GM12878 (cell line): ENCODE data around the gene SFT2D1. TPM values are rescaled to one million over a fixed set of nuclear protein-coding genes. Genes with fewer than 3 reads are reported as not detected.

ENCODE experiments used
- CREM ChIP-seq: IDR thresholded peaks from 2 replicates; pipeline ENCODE4 v1.6.1; 2014; ENCODE audit warnings: antibody characterized with exemption, low read depth
- EED ChIP-seq: sonication (generic); IDR thresholded peaks from 2 replicates; pipeline ENCODE4 v1.6.1; 2016; ENCODE audit warnings: antibody characterized with exemption, low read depth
- KAT2A ChIP-seq: conservative IDR thresholded peaks from 2 replicates; pipeline ENCODE4 v1.6.1; 2011; ENCODE audit warnings: low read depth, low read length; ENCODE audit not compliant: control insufficient read depth
- MEF2B ChIP-seq: fragments of 450-650 bp; IDR thresholded peaks from 2 replicates; pipeline ENCODE4 v1.6.1; 2018; ENCODE audit warnings: mild to moderate bottlenecking, moderate library complexity; ENCODE audit not compliant: partially characterized antibody, poor library complexity, severe bottlenecking
- NFIC ChIP-seq: IDR thresholded peaks from 2 replicates; pipeline ENCODE4 v1.6.1; 2012; ENCODE audit warnings: low read depth, mild to moderate bottlenecking, inconsistent platforms, low read length, moderate library complexity
- NFXL1 ChIP-seq: fragments of 450-650 bp; IDR thresholded peaks from 2 replicates; pipeline ENCODE4 v1.6.1; 2017; ENCODE audit warnings: antibody characterized with exemption, mild to moderate bottlenecking, borderline replicate concordance
- POLR2A ChIP-seq: IDR thresholded peaks from 2 replicates; pipeline ENCODE4 v1.6.1; 2011; ENCODE audit warnings: low read depth, mild to moderate bottlenecking, low read length
- POLR2AphosphoS5 ChIP-seq: IDR thresholded peaks from 2 replicates; pipeline ENCODE4 v1.6.1; 2011; ENCODE audit warnings: mild to moderate bottlenecking, low read length, inconsistent platforms
- STAT1 ChIP-seq: fragments of 450-650 bp; conservative IDR thresholded peaks from 2 replicates; pipeline ENCODE4 v1.6.1; 2014; ENCODE audit warnings: antibody characterized with exemption, mild to moderate bottlenecking
- STAT3 ChIP-seq: IDR thresholded peaks from 2 replicates; pipeline ENCODE4 v1.6.1; 2011; ENCODE audit warnings: low read depth, low read length, improper control_type of control experiment
- SUPT20H ChIP-seq: IDR thresholded peaks from 2 replicates; pipeline ENCODE4 v1.6.1; 2011; ENCODE audit warnings: low read depth, mild to moderate bottlenecking, low read length, moderate library complexity, borderline replicate concordance; ENCODE audit not compliant: control insufficient read depth
- TARDBP ChIP-seq: IDR thresholded peaks from 2 replicates; pipeline ENCODE4 v1.6.1; 2016; ENCODE audit warnings: borderline replicate concordance
- TBL1XR1 ChIP-seq: IDR thresholded peaks from 2 replicates; pipeline ENCODE4 v1.6.1; 2012; ENCODE audit warnings: low read depth, low read length, improper control_type of control experiment
- ZBED1 ChIP-seq: IDR thresholded peaks from 2 replicates; pipeline ENCODE4 v1.6.1; 2016; ENCODE audit warnings: borderline replicate concordance
- ZNF24 ChIP-seq: fragments of 450-650 bp; IDR thresholded peaks from 2 replicates; pipeline ENCODE4 v1.6.1; 2017; ENCODE audit warnings: antibody characterized with exemption, mild to moderate bottlenecking
- polyA plus RNA-seq, 11 experiments: library from polyadenylated mRNA; depleted of rRNA in 4 of 11; unstranded in 6 of 11; stranded (reverse) in 5 of 11; fragments of >200 nt; fragmentation: Nextera tagmentation in 4 of 11; fragmentation: Illumina TruSeq in 1 of 11; extraction: Ambion mirVana in 4 of 11; extraction: Trizol in 1 of 11; gene quantifications; 1 replicate in 1 of 11; 2 replicates in 10 of 11; pipeline versions ENCODE4 v1.2.1 to v1.2.3, GENCODE V29; 2011 to 2016; ENCODE audit warnings: inconsistent platforms in 2 of 11, missing spikeins in 2 of 11, low read depth in 1 of 11
- total RNA-seq, 4 experiments: library from RNA; depleted of rRNA in 3 of 4; stranded (reverse); fragments of >200 nt in 3 of 4; fragmentation: Illumina TruSeq in 1 of 4; extraction: Trizol in 1 of 4; gene quantifications; 2 replicates each; pipeline versions ENCODE4 v1.2.1 to v1.2.3, GENCODE V29; 2013 to 2021
- TF ChIP-seq, protein P1 (sequence below): fragments of 450-650 bp; IDR thresholded peaks from 2 replicates; pipeline ENCODE4 v1.6.1; 2018; ENCODE audit warnings: mild to moderate bottlenecking, low read depth, moderate library complexity; ENCODE audit not compliant: partially characterized antibody
- TF ChIP-seq, protein P2 (sequence below): fragments of 450-650 bp; conservative IDR thresholded peaks from 2 replicates; pipeline ENCODE4 v1.6.1; 2017; ENCODE audit warnings: mild to moderate bottlenecking, moderate library complexity
- TF ChIP-seq, protein P3 (sequence below): IDR thresholded peaks from 2 replicates; pipeline ENCODE4 v1.6.1; 2012; ENCODE audit warnings: low read depth, low read length, improper control_type of control experiment
- TF ChIP-seq, protein P4 (sequence below): fragments of 450-650 bp; IDR thresholded peaks from 2 replicates; pipeline ENCODE4 v1.6.1; 2017; ENCODE audit warnings: antibody characterized with exemption, mild to moderate bottlenecking, moderate library complexity
- TF ChIP-seq, protein P5 (sequence below): fragments of 450-650 bp; IDR thresholded peaks from 2 replicates; pipeline ENCODE4 v1.6.1; 2017; ENCODE audit warnings: borderline replicate concordance

Gene SFT2D1
- total and polyA plus RNA-seq, 10 of the 15 experiments (the other 5 are each of a cell fraction or from before 2014, with no cell fraction given): 69.5 to 281 (median 124) TPM

DNA sequence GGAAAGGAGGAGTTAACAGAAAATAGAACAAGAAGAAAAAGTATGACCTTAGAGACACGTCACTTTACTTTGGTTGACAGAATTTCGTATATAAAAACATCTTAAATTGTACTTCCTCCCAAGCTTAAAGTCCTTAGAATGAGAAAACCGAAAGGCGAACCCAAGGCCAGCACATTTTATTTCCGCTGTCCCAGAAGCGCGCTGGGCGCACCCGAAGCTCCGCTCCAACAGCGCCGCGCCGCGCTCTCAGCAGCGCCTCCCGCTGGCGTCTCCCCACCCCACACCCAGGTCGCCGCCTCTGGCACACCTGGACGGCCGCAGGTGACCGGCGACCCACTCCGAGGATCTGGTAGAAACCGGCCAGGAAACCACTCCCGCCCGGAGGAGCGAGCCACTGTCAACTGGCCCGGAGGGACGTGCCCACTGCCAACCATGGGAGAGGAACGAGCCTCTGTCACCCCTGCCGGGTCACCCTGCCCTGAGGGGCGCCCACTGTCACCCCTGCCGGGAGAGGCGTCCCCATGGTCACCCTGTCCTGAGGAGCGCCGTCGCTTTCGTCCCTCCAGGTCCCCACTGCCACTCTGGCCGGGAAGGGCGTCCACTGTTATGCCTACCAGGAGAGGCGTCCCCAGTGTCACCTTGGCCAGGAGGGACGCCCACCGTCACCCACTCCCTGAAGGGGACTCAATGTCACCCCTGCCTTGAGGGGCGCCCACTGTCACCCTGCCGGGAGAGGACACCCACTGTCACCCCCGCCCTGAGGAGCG lies 39.6 kb upstream of the SFT2D1 start (continued):
- TF ChIP-seq MEF2B (no peak), ZNF24 (no peak), NFXL1 (no peak), ZBED1 (no peak), STAT1 (no peak), STAT3 (no peak), TARDBP (no peak), CREM (peak; percentile 42), SUPT20H (no peak), POLR2A (peak; percentile 54; the same call in 1 of the 2 replicates), POLR2AphosphoS5 (no peak), NFIC (no peak), EED (no peak), TBL1XR1 (no peak), KAT2A (no peak)
- TF ChIP-seq, protein P1, sequence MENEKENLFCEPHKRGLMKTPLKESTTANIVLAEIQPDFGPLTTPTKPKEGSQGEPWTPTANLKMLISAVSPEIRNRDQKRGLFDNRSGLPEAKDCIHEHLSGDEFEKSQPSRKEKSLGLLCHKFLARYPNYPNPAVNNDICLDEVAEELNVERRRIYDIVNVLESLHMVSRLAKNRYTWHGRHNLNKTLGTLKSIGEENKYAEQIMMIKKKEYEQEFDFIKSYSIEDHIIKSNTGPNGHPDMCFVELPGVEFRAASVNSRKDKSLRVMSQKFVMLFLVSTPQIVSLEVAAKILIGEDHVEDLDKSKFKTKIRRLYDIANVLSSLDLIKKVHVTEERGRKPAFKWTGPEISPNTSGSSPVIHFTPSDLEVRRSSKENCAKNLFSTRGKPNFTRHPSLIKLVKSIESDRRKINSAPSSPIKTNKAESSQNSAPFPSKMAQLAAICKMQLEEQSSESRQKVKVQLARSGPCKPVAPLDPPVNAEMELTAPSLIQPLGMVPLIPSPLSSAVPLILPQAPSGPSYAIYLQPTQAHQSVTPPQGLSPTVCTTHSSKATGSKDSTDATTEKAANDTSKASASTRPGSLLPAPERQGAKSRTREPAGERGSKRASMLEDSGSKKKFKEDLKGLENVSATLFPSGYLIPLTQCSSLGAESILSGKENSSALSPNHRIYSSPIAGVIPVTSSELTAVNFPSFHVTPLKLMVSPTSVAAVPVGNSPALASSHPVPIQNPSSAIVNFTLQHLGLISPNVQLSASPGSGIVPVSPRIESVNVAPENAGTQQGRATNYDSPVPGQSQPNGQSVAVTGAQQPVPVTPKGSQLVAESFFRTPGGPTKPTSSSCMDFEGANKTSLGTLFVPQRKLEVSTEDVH: no peak
- TF ChIP-seq, protein P2, sequence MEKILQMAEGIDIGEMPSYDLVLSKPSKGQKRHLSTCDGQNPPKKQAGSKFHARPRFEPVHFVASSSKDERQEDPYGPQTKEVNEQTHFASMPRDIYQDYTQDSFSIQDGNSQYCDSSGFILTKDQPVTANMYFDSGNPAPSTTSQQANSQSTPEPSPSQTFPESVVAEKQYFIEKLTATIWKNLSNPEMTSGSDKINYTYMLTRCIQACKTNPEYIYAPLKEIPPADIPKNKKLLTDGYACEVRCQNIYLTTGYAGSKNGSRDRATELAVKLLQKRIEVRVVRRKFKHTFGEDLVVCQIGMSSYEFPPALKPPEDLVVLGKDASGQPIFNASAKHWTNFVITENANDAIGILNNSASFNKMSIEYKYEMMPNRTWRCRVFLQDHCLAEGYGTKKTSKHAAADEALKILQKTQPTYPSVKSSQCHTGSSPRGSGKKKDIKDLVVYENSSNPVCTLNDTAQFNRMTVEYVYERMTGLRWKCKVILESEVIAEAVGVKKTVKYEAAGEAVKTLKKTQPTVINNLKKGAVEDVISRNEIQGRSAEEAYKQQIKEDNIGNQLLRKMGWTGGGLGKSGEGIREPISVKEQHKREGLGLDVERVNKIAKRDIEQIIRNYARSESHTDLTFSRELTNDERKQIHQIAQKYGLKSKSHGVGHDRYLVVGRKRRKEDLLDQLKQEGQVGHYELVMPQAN: peak; percentile 37
- TF ChIP-seq, protein P3, sequence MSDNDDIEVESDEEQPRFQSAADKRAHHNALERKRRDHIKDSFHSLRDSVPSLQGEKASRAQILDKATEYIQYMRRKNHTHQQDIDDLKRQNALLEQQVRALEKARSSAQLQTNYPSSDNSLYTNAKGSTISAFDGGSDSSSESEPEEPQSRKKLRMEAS: no peak
- TF ChIP-seq, protein P4, sequence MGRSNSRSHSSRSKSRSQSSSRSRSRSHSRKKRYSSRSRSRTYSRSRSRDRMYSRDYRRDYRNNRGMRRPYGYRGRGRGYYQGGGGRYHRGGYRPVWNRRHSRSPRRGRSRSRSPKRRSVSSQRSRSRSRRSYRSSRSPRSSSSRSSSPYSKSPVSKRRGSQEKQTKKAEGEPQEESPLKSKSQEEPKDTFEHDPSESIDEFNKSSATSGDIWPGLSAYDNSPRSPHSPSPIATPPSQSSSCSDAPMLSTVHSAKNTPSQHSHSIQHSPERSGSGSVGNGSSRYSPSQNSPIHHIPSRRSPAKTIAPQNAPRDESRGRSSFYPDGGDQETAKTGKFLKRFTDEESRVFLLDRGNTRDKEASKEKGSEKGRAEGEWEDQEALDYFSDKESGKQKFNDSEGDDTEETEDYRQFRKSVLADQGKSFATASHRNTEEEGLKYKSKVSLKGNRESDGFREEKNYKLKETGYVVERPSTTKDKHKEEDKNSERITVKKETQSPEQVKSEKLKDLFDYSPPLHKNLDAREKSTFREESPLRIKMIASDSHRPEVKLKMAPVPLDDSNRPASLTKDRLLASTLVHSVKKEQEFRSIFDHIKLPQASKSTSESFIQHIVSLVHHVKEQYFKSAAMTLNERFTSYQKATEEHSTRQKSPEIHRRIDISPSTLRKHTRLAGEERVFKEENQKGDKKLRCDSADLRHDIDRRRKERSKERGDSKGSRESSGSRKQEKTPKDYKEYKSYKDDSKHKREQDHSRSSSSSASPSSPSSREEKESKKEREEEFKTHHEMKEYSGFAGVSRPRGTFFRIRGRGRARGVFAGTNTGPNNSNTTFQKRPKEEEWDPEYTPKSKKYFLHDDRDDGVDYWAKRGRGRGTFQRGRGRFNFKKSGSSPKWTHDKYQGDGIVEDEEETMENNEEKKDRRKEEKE: no peak
- TF ChIP-seq, protein P5, sequence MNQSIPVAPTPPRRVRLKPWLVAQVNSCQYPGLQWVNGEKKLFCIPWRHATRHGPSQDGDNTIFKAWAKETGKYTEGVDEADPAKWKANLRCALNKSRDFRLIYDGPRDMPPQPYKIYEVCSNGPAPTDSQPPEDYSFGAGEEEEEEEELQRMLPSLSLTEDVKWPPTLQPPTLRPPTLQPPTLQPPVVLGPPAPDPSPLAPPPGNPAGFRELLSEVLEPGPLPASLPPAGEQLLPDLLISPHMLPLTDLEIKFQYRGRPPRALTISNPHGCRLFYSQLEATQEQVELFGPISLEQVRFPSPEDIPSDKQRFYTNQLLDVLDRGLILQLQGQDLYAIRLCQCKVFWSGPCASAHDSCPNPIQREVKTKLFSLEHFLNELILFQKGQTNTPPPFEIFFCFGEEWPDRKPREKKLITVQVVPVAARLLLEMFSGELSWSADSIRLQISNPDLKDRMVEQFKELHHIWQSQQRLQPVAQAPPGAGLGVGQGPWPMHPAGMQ: no peak
